ENCODE measurements around the gene CFAP97D2. TPM values are rescaled to one million over a fixed set of nuclear protein-coding genes. Genes with fewer than 3 reads are reported as not detected.
"Not testable (repeated sequence)": the region's sequence is repeated elsewhere in the genome, so short reads cannot be mapped to it uniquely, and the experiment has no call there.

The CFAP97D2 gene
- total RNA-seq, 1 donor from 2014 or later: not detected

- no peak for DNase-seq (ENCODE audit: low read depth)
These were observed 15.8 kb downstream of the CFAP97D2 start for GRCh38 chr13:114194853-114195252.

GRCh38 chr13:114196629-114197028 is 17.6 kb downstream of the CFAP97D2 start:
- no peak for DNase-seq (ENCODE audit: low read depth)

GRCh38 chr13:114198556-114198955 is 19.5 kb downstream of the CFAP97D2 start:
- DNase-seq (ENCODE audit: low read depth): no peak

GRCh38 chr13:114199526-114199925 is 20.5 kb downstream of the CFAP97D2 start:
- not testable (repeated sequence) for DNase-seq (ENCODE audit: low read depth)

GRCh38 chr13:114199954-114200353 is 20.9 kb downstream of the CFAP97D2 start:
- DNase-seq (ENCODE audit: low read depth): no peak

GRCh38 chr13:114200399-114200911 is 21.4 kb downstream of the CFAP97D2 start:
- DNase-seq (ENCODE audit: low read depth): no peak

GRCh38 chr13:114202581-114202980 is 23.5 kb downstream of the CFAP97D2 start:
- no peak for DNase-seq (ENCODE audit: low read depth)

- DNase-seq (ENCODE audit: low read depth): no peak
These were observed 24.5 kb downstream of the CFAP97D2 start for GRCh38 chr13:114203536-114203935.

GRCh38 chr13:114204894-114205293 is 25.8 kb downstream of the CFAP97D2 start:
- DNase-seq (ENCODE audit: low read depth): no peak

GRCh38 chr13:114208134-114208533 is 29.1 kb downstream of the CFAP97D2 start:
- no peak for DNase-seq (ENCODE audit: low read depth)

GRCh38 chr13:114211446-114212157 is 32.5 kb downstream of the CFAP97D2 start:
- DNase-seq (ENCODE audit: low read depth): no peak

- DNase-seq (ENCODE audit: low read depth): peak; percentile 6
These were observed 33.1 kb downstream of the CFAP97D2 start for GRCh38 chr13:114212158-114212495.

GRCh38 chr13:114213980-114214379 is 34.9 kb downstream of the CFAP97D2 start:
- DNase-seq (ENCODE audit: low read depth): no peak

GRCh38 chr13:114219392-114219791 is 40.3 kb downstream of the CFAP97D2 start:
- no peak for DNase-seq (ENCODE audit: low read depth)

GRCh38 chr13:114222461-114222968 is 43.5 kb downstream of the CFAP97D2 start:
- DNase-seq (ENCODE audit: low read depth): peak; percentile 3

GRCh38 chr13:114224201-114224600 is 45.1 kb downstream of the CFAP97D2 start:
- no peak for DNase-seq (ENCODE audit: low read depth)

GRCh38 chr13:114225610-114226009 is 46.6 kb downstream of the CFAP97D2 start:
- DNase-seq (ENCODE audit: low read depth): no peak

- no peak for DNase-seq (ENCODE audit: low read depth)
These were observed 47.0 kb downstream of the CFAP97D2 start for GRCh38 chr13:114226088-114226487.

GRCh38 chr13:114226699-114227323 is 47.8 kb downstream of the CFAP97D2 start:
- peak; percentile 86 for DNase-seq (ENCODE audit: low read depth)

- DNase-seq (ENCODE audit: low read depth): no peak
These were observed 48.5 kb downstream of the CFAP97D2 start for GRCh38 chr13:114227528-114227927.

- no peak for DNase-seq (ENCODE audit: low read depth)
These were observed 49.1 kb downstream of the CFAP97D2 start for GRCh38 chr13:114228176-114228575.

- DNase-seq (ENCODE audit: low read depth): no peak
These were observed 50.4 kb downstream of the CFAP97D2 start for GRCh38 chr13:114229506-114229905.

GRCh38 chr13:114230117-114230516 is 51.1 kb downstream of the CFAP97D2 start:
- no peak for DNase-seq (ENCODE audit: low read depth)

Measured in myocyte (in vitro differentiated cells).